Fibroblast of upper back skin (primary cell): ENCODE measurements around the gene HINFP.
A peak's percentile ranks its signal among the peaks of the same experiment; 100 is the strongest.
"Not testable (repeated sequence)": the region's sequence is repeated elsewhere in the genome, so short reads cannot be mapped to it uniquely, and the experiment has no call there.

Experiments used
- DNase-seq: peaks from one replicate; pipeline ENCODE4 v3.0.0-alpha.2; 2013

Gene HINFP

GRCh38 chr11:119161871-119162270 is 40.5 kb downstream of the HINFP start:
- DNase-seq, result no peak

DNA sequence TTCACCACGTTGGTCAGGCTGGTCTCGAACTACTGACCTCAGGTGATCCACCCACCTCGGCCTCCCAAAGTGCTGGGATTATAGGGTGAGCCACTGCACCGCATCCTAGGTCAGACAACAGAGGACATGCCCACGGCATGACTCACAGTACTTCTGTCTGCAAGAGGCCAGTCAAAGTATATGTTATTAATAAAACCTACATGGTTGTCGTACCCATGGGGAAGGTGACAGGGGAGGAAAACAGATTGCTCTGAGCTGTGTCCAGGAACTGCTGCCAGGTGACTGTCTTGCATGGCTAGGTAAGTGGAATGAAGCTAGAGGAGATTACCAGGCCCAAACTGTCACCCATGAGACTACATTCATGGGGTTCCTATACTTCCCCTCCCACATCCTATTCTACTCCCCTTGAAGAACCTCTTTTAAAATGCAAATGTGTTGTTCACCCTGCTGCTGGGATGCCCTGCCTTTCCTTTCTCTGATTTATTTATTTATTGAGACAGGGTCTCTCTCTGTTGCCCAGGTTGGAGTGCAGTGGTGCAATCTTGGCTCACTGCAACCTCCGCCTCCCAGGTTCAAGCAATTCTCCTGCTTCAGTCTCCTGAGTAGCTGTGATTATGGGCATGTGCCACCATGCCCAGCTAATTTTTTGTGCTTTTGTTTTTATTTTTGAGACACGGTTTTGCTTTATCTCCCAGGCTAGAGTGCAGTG is 45.1 kb downstream of the HINFP start:
- DNase-seq, result peak; percentile 60

- not testable (repeated sequence) for DNase-seq
These were observed 45.7 kb downstream of the HINFP start for GRCh38 chr11:119167077-119167458.

GRCh38 chr11:119167933-119168332 is 46.6 kb downstream of the HINFP start:
- no peak for DNase-seq

DNA sequence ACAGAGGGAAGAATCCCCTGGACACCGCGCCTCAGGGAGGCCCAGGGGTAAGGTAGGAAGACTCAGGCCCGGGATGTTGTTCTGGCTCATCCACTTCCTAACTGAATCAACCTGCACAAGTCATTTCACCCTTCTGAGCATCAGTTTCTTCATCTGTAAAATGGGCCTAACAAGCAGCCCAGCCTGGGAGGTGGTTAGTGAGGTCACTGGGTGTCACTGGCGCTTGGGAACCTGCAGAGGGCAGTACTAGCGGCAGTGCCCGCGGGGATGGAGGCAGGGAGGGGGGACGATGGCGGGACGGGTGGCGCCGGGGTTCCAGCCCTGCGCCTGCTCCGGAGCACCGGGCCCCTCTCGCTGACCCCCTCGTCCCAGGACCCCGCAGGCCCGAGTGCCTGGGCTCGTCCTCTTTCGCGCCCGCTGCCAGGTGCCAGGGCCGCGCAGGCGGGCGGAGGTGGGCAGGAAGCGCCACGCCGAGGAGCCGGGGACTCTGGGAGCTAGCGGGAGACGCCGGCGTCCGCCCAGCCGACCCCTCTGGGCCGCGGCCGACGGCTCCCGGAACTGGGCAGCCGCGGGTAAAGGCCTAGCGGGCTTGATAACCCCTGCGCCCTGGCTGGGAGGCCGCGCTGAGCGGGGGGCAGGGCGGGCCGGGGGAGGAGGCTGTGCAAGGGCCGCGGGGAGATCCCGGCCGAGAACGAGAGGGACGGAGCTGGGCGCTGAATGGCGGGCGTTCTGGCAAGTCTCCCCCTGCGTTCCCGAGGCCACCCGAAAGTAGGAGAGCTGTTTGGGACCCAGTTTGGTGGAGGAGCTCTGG is 47.3 kb downstream of the HINFP start, which contains the start of gene NLRX1:
TSS of gene NLRX1 (plus strand) at position 255 of the 811 bp plus-strand sequence. CDS start 2,679 bp downstream, outside the sequence.
- peak; percentile 82 for DNase-seq

- peak; percentile 31 for DNase-seq
These were observed 47.9 kb downstream of the HINFP start for GRCh38 chr11:119169282-119169719.

GRCh38 chr11:119172513-119172912 is 51.1 kb downstream of the HINFP start:
- DNase-seq, result no peak

GRCh38 chr11:119173453-119173852 is 52.1 kb downstream of the HINFP start:
- DNase-seq, result no peak

- peak; percentile 41 for DNase-seq
These were observed 54.2 kb downstream of the HINFP start for GRCh38 chr11:119175493-119176077.

GRCh38 chr11:119178166-119178680 is 56.8 kb downstream of the HINFP start:
- DNase-seq, result peak; percentile 29

- no peak for DNase-seq
These were observed 58.0 kb downstream of the HINFP start for GRCh38 chr11:119179342-119179741.

GRCh38 chr11:119179983-119180382 is 58.6 kb downstream of the HINFP start:
- no peak for DNase-seq

DNA sequence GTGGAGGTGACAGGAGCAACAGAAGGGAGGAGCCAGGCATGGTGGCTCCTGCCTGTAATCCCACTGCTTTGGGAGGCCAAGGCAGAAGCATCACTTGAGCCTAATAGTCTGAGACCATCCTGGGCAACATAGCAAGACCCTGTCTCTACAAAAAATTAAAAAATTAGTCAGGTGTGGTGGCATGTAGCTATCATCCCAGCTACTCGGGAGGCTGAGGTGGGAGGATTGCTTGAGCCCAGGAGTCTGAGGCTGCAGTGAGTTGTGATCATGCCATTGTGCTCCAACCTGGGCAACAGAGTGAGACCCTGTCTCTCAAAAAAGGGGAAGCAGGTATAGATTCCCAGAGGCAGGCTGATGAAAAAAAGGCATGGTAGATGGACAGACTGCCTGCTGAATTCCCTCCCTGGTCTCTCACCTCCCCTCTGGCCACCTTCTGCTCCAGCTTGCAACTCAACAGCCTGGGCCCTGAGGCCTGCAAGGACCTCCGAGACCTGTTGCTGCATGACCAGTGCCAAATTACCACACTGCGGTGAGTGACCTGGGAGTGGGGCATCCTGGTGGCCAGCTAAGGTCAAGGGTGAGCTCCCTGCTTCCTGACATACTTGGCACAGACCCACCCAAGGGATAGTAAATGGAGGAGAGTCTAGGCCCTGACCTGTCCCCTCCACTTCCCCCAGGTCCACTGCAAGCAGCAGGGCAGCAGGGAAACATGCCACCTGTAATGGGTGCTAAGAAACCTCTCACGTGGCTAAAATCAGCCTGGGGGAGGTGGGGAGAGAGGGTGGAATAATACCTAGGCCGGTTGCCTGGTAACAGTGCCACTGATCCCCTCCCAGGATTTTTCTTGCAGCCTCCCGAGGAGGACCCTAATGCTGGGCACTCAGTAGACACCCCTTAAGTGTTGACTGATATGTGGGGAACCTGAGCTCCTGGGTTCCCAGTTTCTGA is 59.6 kb downstream of the HINFP start:
- DNase-seq, result no peak

GRCh38 chr11:119181677-119182412 is 60.5 kb downstream of the HINFP start:
- no peak for DNase-seq

DNA sequence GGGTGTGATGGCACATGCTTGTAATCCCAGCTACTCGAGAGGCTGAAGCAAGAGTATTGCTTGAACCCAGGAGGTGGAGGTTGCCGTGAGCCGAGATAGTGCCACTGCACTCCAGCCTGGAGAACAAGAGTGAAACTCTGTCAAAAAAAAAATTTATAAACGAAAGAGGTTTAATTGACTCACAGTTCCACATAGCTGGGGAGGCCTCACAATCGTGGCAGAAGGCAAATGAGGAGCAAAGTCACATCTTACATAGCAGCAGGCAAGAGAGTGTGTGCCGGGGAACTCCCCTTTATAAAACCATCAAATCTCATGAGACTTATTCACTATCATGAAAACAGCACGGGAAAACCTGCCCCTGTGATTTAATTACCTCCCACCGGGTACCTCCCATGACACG is 63.0 kb downstream of the HINFP start:
- DNase-seq, result not testable (repeated sequence)
